Measurements from ENCODE around the gene GNPTG.

The GNPTG gene

DNA sequence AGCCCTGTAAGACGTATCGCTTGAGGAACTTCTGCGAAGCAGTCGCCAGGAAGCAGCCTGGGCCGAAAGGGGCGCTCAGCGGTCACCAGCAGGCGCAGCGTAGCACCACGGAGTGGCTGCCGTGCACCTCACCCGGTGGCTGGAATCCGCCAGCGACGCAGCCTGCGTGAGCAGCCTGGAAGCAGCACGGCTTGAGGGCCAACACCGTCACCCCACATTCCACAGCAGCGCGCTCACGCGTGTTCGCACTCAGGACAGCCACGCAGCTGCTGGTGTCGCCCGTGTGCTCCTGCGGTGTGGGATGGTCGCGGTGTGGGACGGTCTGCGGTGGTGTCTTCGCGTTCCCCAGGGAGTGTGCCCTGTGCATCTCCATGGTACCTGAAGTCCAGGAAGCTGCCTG, 32.7 kb upstream of the GNPTG start:
- H3K36me3 ChIP-seq (ENCODE audit: control insufficient read depth in 5 of 5, insufficient read depth in 5 of 5, low read length in 5 of 5), result peaks cover 0 to 93% (median 89%) of the 10 kb centered on the region in 5 donors
- no peaks in the 10 kb centered on the region for H3K27me3 ChIP-seq (ENCODE audit: control insufficient read depth in 5 of 5, insufficient read depth in 4 of 5, low read length in 5 of 5)
- no peak overlapping the region for H3K4me3 ChIP-seq (ENCODE audit: low read depth in 1 of 5, low read length in 5 of 5)
- H3K9me3 ChIP-seq (ENCODE audit: control insufficient read depth in 5 of 5, low read length in 5 of 5), result no peaks in the 10 kb centered on the region
- H3K9ac ChIP-seq (ENCODE audit: low read length in 5 of 5), result no peak overlapping the region
- H3K4me1 ChIP-seq (ENCODE audit: control insufficient read depth in 5 of 5, insufficient read depth in 5 of 5, low read length in 5 of 5), result peaks cover 0 to 5% (median 0%) of the 10 kb centered on the region in 5 donors
- no peak overlapping the region for H3K27ac ChIP-seq (ENCODE audit: low read depth, low read length)

DNA sequence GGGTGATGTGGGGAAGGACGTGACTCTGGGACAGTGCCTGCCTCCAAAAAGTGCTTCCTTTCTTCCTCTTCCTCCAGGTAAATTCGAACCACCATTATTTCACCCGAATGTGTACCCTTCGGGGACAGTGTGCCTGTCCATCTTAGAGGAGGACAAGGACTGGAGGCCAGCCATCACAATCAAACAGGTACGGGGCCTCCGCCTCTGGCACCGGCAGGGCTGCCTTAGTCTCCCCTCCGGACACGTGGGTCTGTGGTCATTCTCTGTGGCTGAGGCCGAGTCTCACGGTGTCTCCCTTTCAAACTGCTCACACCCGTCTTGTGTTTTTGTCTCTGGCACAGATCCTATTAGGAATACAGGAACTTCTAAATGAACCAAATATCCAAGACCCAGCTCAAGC, 31.6 kb upstream of the GNPTG start:
- no peak overlapping the region for H3K27ac ChIP-seq (ENCODE audit: low read depth, low read length)
- H3K4me1 ChIP-seq (ENCODE audit: control insufficient read depth in 5 of 5, insufficient read depth in 5 of 5, low read length in 5 of 5), result peaks cover 0 to 1% (median 0%) of the 10 kb centered on the region in 5 donors
- H3K4me3 ChIP-seq (ENCODE audit: low read depth in 1 of 5, low read length in 5 of 5), result no peak overlapping the region
- no peaks in the 10 kb centered on the region for H3K9me3 ChIP-seq (ENCODE audit: control insufficient read depth in 5 of 5, low read length in 5 of 5)
- H3K27me3 ChIP-seq (ENCODE audit: control insufficient read depth in 5 of 5, insufficient read depth in 4 of 5, low read length in 5 of 5), result no peaks in the 10 kb centered on the region
- no peak overlapping the region for H3K9ac ChIP-seq (ENCODE audit: low read length in 5 of 5)
- peaks cover 0 to 93% (median 89%) of the 10 kb centered on the region in 5 donors for H3K36me3 ChIP-seq (ENCODE audit: control insufficient read depth in 5 of 5, insufficient read depth in 5 of 5, low read length in 5 of 5)

DNA sequence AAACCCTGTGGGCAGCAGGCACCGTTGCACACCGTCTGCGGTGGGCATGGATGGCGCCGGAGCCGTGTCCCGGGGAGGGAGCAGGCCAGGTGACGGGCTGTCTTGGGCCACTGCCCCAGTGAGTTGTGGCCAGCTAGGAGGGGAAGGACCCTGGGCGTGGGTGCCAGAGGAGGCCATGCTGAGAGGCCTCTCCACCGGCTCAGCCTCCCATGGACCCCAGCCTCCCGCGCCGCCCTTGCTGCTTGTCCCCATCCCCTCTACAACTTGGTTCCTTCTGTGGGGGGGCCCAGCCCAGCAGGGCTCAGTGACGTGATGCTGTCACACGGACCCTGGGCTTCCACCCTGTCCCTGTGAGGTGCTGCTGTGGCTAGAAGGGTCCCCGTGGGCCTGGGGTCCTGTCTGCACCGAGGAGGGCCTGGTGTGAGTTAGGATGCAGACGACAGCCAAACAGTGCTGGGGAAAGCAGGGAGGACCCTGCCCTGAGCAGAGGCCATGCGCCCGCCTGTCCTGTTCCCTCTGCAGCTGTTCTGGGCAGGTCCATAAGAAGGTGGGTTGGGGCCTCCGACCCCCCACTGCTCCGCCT, 31.0 kb upstream of the GNPTG start:
- H3K9me3 ChIP-seq (ENCODE audit: control insufficient read depth in 5 of 5, low read length in 5 of 5), result no peaks in the 10 kb centered on the region
- peaks cover 0 to 93% (median 89%) of the 10 kb centered on the region in 5 donors for H3K36me3 ChIP-seq (ENCODE audit: control insufficient read depth in 5 of 5, insufficient read depth in 5 of 5, low read length in 5 of 5)
- no peak overlapping the region for H3K9ac ChIP-seq (ENCODE audit: low read length in 5 of 5)
- no peaks in the 10 kb centered on the region for H3K27me3 ChIP-seq (ENCODE audit: control insufficient read depth in 5 of 5, insufficient read depth in 4 of 5, low read length in 5 of 5)
- H3K27ac ChIP-seq (ENCODE audit: low read depth, low read length), result no peak overlapping the region
- peaks cover 0 to 4% (median 1%) of the 10 kb centered on the region in 5 donors for H3K4me1 ChIP-seq (ENCODE audit: control insufficient read depth in 5 of 5, insufficient read depth in 5 of 5, low read length in 5 of 5)
- no peak overlapping the region for H3K4me3 ChIP-seq (ENCODE audit: low read depth in 1 of 5, low read length in 5 of 5)

DNA sequence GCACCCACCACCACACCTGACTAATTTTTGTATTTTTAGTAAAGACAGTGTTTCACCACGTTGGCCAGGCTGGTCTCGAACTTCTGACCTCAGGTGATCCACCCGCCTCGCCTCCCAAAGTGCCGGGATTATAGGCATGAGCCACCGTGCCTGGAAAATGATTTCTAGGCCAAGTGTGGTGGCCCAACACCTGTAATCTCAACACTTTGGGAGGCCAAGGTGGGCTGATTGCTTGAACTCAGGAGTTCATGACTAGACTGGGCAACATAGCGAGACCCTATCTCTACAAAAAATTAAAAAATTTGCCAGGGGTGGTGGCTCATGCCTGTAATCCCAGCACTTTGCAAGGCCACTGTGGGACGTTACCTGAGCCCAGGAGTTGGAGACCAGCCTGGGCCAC, 29.3 kb upstream of the GNPTG start:
- H3K4me1 ChIP-seq (ENCODE audit: control insufficient read depth in 5 of 5, insufficient read depth in 5 of 5, low read length in 5 of 5), result peaks cover 0 to 8% (median 1%) of the 10 kb centered on the region in 5 donors
- no peak overlapping the region for H3K4me3 ChIP-seq (ENCODE audit: low read depth in 1 of 5, low read length in 5 of 5)
- H3K27ac ChIP-seq (ENCODE audit: low read depth, low read length), result no peak overlapping the region
- H3K9ac ChIP-seq (ENCODE audit: low read length in 5 of 5), result no peak overlapping the region
- no peaks in the 10 kb centered on the region for H3K9me3 ChIP-seq (ENCODE audit: control insufficient read depth in 5 of 5, low read length in 5 of 5)
- H3K36me3 ChIP-seq (ENCODE audit: control insufficient read depth in 5 of 5, insufficient read depth in 5 of 5, low read length in 5 of 5), result peaks cover 0 to 79% (median 74%) of the 10 kb centered on the region in 5 donors
- H3K27me3 ChIP-seq (ENCODE audit: control insufficient read depth in 5 of 5, insufficient read depth in 4 of 5, low read length in 5 of 5), result no peaks in the 10 kb centered on the region

DNA sequence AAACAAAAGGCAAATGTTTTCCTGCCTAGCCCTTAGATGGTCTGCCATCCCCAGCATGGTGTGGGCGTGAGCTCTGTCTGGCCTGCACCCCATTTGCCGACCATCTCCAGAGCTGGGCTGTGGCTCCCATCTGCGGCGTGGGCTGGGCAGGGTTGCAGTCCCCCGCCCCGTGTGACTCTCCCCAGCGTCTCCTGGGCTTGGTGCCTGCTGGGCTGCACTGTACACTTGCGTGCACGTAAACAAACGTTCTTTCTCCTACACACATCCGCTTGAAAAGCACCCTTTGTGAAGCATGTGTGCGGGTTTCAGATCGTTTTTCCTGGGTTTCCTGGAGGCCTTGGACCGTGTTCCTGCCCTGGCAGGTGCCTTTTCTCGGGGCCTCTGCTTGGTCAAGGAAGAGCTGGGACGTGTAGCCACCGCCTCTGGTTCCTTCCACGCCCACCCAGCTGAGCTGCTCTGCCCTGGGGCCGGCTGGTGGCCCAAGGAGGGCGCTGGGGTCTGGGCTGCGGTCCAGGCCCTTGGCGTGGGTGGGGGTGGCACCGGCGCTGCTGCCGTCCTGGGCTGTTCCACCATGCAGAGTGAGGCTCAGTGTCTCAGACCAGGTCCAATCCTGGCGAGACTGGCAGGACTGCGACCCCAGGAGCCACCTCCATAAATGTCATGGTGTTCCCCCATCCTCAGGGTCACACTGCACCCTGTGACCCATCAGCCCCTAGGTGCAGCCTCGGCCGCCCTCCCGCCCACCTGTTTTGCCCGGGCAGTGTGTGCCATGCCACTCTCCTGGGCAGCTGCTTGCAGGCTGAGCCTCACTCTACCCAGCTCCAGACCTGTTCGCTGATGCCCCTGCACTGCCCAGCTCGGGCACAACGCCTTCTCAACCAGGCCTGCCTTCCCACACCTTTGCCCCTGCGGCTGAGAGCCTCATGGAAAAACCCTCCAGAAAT, 28.2 kb upstream of the GNPTG start:
- Histone ChIP-seq H3K27ac (ENCODE audit: low read depth, low read length) (no peak overlapping the region), H3K9ac (ENCODE audit: low read length in 5 of 5) (no peak overlapping the region), H3K4me1 (ENCODE audit: control insufficient read depth in 5 of 5, insufficient read depth in 5 of 5, low read length in 5 of 5) (peaks cover 0 to 8% (median 1%) of the 10 kb centered on the region in 5 donors), H3K36me3 (ENCODE audit: control insufficient read depth in 5 of 5, insufficient read depth in 5 of 5, low read length in 5 of 5) (peaks cover 0 to 68% (median 62%) of the 10 kb centered on the region in 5 donors), H3K9me3 (ENCODE audit: control insufficient read depth in 5 of 5, low read length in 5 of 5) (no peaks in the 10 kb centered on the region), H3K27me3 (ENCODE audit: control insufficient read depth in 5 of 5, insufficient read depth in 4 of 5, low read length in 5 of 5) (no peaks in the 10 kb centered on the region), H3K4me3 (ENCODE audit: low read depth in 1 of 5, low read length in 5 of 5) (no peak overlapping the region)

DNA sequence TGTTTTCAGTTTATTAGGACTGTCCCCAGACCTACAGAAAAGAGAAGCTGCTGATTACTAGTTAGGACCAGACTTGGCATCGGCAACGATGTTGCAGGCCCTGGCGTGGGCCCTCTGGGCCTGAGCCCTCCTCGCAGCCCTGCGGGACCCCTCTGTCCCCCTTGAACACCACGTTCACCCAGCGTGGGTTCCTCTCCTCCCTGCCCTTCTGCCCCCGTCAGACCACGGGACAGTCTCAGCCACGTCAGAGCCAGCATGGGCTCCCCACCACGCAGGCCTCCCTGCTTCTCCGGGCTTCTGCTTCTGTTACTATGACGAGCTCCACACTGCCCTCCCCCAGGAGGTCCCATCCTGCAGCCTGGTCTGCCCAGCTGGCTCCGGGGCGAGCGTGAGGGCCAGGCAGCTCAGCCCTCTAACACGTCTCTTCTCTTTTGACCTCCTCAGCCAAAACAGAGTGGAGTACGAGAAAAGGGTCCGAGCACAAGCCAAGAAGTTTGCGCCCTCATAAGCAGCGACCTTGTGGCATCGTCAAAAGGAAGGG, 27.4 kb upstream of the GNPTG start:
- Histone ChIP-seq H3K9me3 (ENCODE audit: control insufficient read depth in 5 of 5, low read length in 5 of 5) (no peaks in the 10 kb centered on the region), H3K9ac (ENCODE audit: low read length in 5 of 5) (no peak overlapping the region), H3K4me3 (ENCODE audit: low read depth in 1 of 5, low read length in 5 of 5) (no peak overlapping the region), H3K36me3 (ENCODE audit: control insufficient read depth in 5 of 5, insufficient read depth in 5 of 5, low read length in 5 of 5) (peaks cover 0 to 60% (median 54%) of the 10 kb centered on the region in 5 donors), H3K27me3 (ENCODE audit: control insufficient read depth in 5 of 5, insufficient read depth in 4 of 5, low read length in 5 of 5) (no peaks in the 10 kb centered on the region), H3K27ac (ENCODE audit: low read depth, low read length) (no peak overlapping the region), H3K4me1 (ENCODE audit: control insufficient read depth in 5 of 5, insufficient read depth in 5 of 5, low read length in 5 of 5) (peaks cover 0 to 8% (median 1%) of the 10 kb centered on the region in 5 donors)

DNA sequence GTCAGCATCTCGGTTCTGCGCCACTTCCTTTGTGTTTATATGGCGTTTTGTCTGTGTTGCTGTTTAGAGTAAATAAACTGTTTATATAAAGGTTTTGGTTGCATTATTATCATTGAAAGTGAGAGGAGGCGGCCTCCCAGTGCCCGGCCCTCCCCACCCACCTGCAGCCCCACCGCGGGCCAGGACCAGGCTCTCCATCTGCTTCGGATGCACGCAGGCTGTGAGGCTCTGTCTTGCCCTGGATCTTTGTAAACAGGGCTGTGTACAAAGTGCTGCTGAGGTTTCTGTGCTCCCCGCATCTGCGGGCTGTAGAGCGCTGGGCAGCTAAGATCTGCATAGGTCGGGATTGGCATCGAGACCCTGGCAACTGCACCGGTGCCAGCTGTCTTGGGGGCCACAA, 26.5 kb upstream of the GNPTG start:
- Histone ChIP-seq H3K9me3 (ENCODE audit: control insufficient read depth in 5 of 5, low read length in 5 of 5) (peaks cover 0 to 3% (median under 1%) of the 10 kb centered on the region in 5 donors), H3K36me3 (ENCODE audit: control insufficient read depth in 5 of 5, insufficient read depth in 5 of 5, low read length in 5 of 5) (peaks cover 0 to 51% (median 45%) of the 10 kb centered on the region in 5 donors), H3K4me1 (ENCODE audit: control insufficient read depth in 5 of 5, insufficient read depth in 5 of 5, low read length in 5 of 5) (peaks cover 0 to 8% (median 1%) of the 10 kb centered on the region in 5 donors), H3K27me3 (ENCODE audit: control insufficient read depth in 5 of 5, insufficient read depth in 4 of 5, low read length in 5 of 5) (no peaks in the 10 kb centered on the region), H3K27ac (ENCODE audit: low read depth, low read length) (no peak overlapping the region), H3K9ac (ENCODE audit: low read length in 5 of 5) (no peak overlapping the region), H3K4me3 (ENCODE audit: low read depth in 1 of 5, low read length in 5 of 5) (no peak overlapping the region)

DNA sequence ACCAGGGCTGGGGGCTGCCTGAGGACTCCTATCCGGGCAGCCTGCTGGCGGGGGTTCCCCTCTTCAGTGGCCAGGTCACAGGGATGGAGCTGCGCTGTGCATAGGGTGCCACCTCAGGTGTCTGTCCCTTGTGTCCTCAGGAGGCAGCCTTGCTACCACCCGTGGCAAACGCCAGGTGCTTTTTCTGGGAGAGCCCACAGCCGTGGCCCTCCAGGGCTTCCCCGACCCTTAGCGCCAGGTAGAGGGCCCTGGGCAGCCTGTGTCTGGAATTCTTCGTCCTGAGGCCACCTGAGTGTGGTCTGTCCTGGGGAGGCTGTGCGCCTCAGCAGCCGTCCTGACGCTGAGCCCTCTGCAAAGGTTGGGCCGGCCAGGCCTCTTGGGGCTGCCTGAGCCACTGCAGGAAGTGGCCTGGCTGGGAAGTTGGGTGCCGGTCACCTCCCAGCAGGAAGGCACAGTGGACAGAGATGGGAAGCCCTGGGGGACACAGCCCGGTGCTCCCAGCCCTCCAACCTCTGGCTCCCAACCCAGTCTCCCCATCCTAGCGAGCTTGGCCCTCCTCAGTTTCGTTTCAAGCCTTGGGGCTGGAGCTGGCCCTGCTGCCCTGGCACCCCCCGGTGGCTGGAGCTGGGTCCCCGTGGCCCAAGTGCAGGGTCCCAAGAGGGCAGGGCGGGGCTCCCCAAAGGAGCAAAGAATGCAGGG, 25.9 kb upstream of the GNPTG start:
- peaks cover 0 to 45% (median 40%) of the 10 kb centered on the region in 5 donors for H3K36me3 ChIP-seq (ENCODE audit: control insufficient read depth in 5 of 5, insufficient read depth in 5 of 5, low read length in 5 of 5)
- no peak overlapping the region for H3K27ac ChIP-seq (ENCODE audit: low read depth, low read length)
- no peak overlapping the region for H3K9ac ChIP-seq (ENCODE audit: low read length in 5 of 5)
- H3K9me3 ChIP-seq (ENCODE audit: control insufficient read depth in 5 of 5, low read length in 5 of 5), result peaks cover 0 to 7% (median 3%) of the 10 kb centered on the region in 5 donors
- peaks cover 0 to 9% (median 1%) of the 10 kb centered on the region in 5 donors for H3K4me1 ChIP-seq (ENCODE audit: control insufficient read depth in 5 of 5, insufficient read depth in 5 of 5, low read length in 5 of 5)
- H3K4me3 ChIP-seq (ENCODE audit: low read depth in 1 of 5, low read length in 5 of 5), result no peak overlapping the region
- no peaks in the 10 kb centered on the region for H3K27me3 ChIP-seq (ENCODE audit: control insufficient read depth in 5 of 5, insufficient read depth in 4 of 5, low read length in 5 of 5)

DNA sequence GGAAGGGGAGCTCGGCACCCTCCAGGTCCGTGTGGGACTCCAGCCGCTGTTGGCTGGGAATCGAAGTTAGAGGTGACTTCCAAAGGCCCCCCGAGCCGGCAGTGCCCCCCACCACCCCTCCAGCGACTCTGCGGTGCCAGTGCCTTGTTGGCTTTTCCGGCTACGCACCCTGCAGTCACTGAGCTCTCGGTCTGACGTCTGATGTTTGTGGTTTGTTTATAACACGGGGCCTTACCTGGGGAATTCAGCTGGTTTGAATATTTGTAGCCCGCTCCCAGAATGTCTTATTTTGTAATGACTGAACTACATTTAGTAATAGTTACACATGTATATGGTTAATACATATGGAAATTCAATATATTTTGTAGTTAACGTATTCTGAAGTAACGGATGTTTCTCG, 25.3 kb upstream of the GNPTG start:
- Histone ChIP-seq H3K4me3 (ENCODE audit: low read depth in 1 of 5, low read length in 5 of 5) (no peak overlapping the region), H3K27ac (ENCODE audit: low read depth, low read length) (no peak overlapping the region), H3K36me3 (ENCODE audit: control insufficient read depth in 5 of 5, insufficient read depth in 5 of 5, low read length in 5 of 5) (peaks cover 0 to 39% (median 35%) of the 10 kb centered on the region in 5 donors), H3K9me3 (ENCODE audit: control insufficient read depth in 5 of 5, low read length in 5 of 5) (peaks cover 0 to 7% (median 3%) of the 10 kb centered on the region in 5 donors), H3K27me3 (ENCODE audit: control insufficient read depth in 5 of 5, insufficient read depth in 4 of 5, low read length in 5 of 5) (peaks cover 0 to 3% (median 0%) of the 10 kb centered on the region in 5 donors), H3K9ac (ENCODE audit: low read length in 5 of 5) (no peak overlapping the region), H3K4me1 (ENCODE audit: control insufficient read depth in 5 of 5, insufficient read depth in 5 of 5, low read length in 5 of 5) (peaks cover 1 to 14% (median 4%) of the 10 kb centered on the region in 5 donors)

Measured in subcutaneous abdominal adipose tissue (tissue), 5 donors.